SK-N-SH treated with all-trans-retinoic acid at 6 μM for 48 hours (cell line): ENCODE data around the gene ATP8A2.

Source experiments
- ATAC-seq: fragments of 200-7000 bp; cut with Tn5 transposase; 3 replicates; pipeline ENCODE4 v1.9.1; 2020; ENCODE audit warnings: mild to moderate bottlenecking, moderate library complexity
- ARNTL ChIP-seq: fragments of 450-650 bp; formaldehyde crosslinking; IDR thresholded peaks from 2 replicates; pipeline ENCODE4 v1.5.0; 2020; ENCODE audit warnings: low read depth, mild to moderate bottlenecking, moderate library complexity, borderline replicate concordance
- BACH2 ChIP-seq: fragments of 250-450 bp; sonication (Bioruptor Pico); IDR thresholded peaks from 2 replicates; pipeline ENCODE4 v1.9.0; 2021; ENCODE audit warnings: mild to moderate bottlenecking, borderline replicate concordance
- CSDC2 ChIP-seq: fragments of 250-450 bp; sonication (Bioruptor Pico); IDR thresholded peaks from 2 replicates; pipeline ENCODE4 v1.5.0; 2020; ENCODE audit warnings: mild to moderate bottlenecking, moderate library complexity
- CSRNP3 ChIP-seq: fragments of 250-450 bp; sonication (Bioruptor Pico); IDR thresholded peaks from 2 replicates; pipeline ENCODE4 v1.5.1; 2021; ENCODE audit warnings: mild to moderate bottlenecking, moderate library complexity
- GLIS3 ChIP-seq: fragments of 250-450 bp; sonication (Bioruptor Pico); IDR thresholded peaks from 2 replicates; pipeline ENCODE4 v1.5.0; 2020; ENCODE audit warnings: mild to moderate bottlenecking, moderate library complexity
- ISL1 ChIP-seq: fragments of 250-450 bp; sonication (Bioruptor Pico); IDR thresholded peaks from 2 replicates; pipeline ENCODE4 v2.1.2; 2022; ENCODE audit warnings: mild to moderate bottlenecking, moderate library complexity
- OSR1 ChIP-seq: fragments of 250-450 bp; sonication (Bioruptor Pico); IDR thresholded peaks from 2 replicates; pipeline ENCODE4 v1.8.0; 2022; ENCODE audit warnings: moderate library complexity, mild to moderate bottlenecking, inconsistent platforms
- PPARA ChIP-seq: fragments of 250-450 bp; sonication (Bioruptor Pico); IDR thresholded peaks from 2 replicates; pipeline ENCODE4 v1.5.0; 2020; ENCODE audit warnings: mild to moderate bottlenecking, borderline replicate concordance
- RARB ChIP-seq: fragments of 250-450 bp; sonication (Bioruptor Pico); IDR thresholded peaks from 2 replicates; pipeline ENCODE4 v1.8.0; 2021; ENCODE audit warnings: mild to moderate bottlenecking, moderate library complexity
- SNAI2 ChIP-seq: fragments of 250-450 bp; sonication (Bioruptor Pico); IDR thresholded peaks from 2 replicates; pipeline ENCODE4 v1.5.0; 2020; ENCODE audit warnings: mild to moderate bottlenecking, moderate library complexity
- TOX ChIP-seq: fragments of 250-450 bp; sonication (Bioruptor Pico); IDR thresholded peaks from 2 replicates; pipeline ENCODE4 v1.8.0; 2021; ENCODE audit warnings: mild to moderate bottlenecking, moderate library complexity, borderline replicate concordance
- ZC3H10 ChIP-seq: fragments of 250-450 bp; sonication (Bioruptor Pico); IDR thresholded peaks from 2 replicates; pipeline ENCODE4 v1.5.1; 2021; ENCODE audit warnings: mild to moderate bottlenecking, moderate library complexity
- ZFP30 ChIP-seq: fragments of 450-650 bp; formaldehyde crosslinking; IDR thresholded peaks from 2 replicates; pipeline ENCODE4 v1.5.0; 2022; ENCODE audit warnings: mild to moderate bottlenecking, moderate library complexity
- ZNF565 ChIP-seq: fragments of 450-650 bp; formaldehyde crosslinking; conservative IDR thresholded peaks from 2 replicates; pipeline ENCODE4 v1.5.0; 2020; ENCODE audit warnings: low read depth, mild to moderate bottlenecking, moderate library complexity
- ZNF70 ChIP-seq: fragments of 450-650 bp; formaldehyde crosslinking; IDR thresholded peaks from 2 replicates; pipeline ENCODE4 v1.5.0; 2020; ENCODE audit warnings: mild to moderate bottlenecking, moderate library complexity
- TF ChIP-seq, protein P1 (sequence below): fragments of 250-450 bp; sonication (Bioruptor Pico); IDR thresholded peaks from 2 replicates; pipeline ENCODE4 v1.8.0; 2020; ENCODE audit warnings: mild to moderate bottlenecking, moderate library complexity, borderline replicate concordance
- TF ChIP-seq, protein P2 (sequence below): fragments of 250-450 bp; sonication (Bioruptor Pico); IDR thresholded peaks from 2 replicates; pipeline ENCODE4 v1.5.1; 2020; ENCODE audit warnings: low read depth, mild to moderate bottlenecking, moderate library complexity
- TF ChIP-seq, protein P3 (sequence below): fragments of 250-450 bp; sonication (Bioruptor Pico); IDR thresholded peaks from 2 replicates; pipeline ENCODE4 v1.5.0; 2020; ENCODE audit warnings: mild to moderate bottlenecking, moderate library complexity

ATP8A2 gene

GRCh38 chr13:25391932-25392331 is 20.2 kb downstream of the ATP8A2 start:
- no peak for ATAC-seq
- TF ChIP-seq ISL1 (CRISPR knock-in tag) (no peak), CSDC2 (no peak), ZFP30 (CRISPR knock-in tag) (no peak), PPARA (CRISPR knock-in tag) (no peak), TOX (CRISPR knock-in tag) (no peak), GLIS3 (CRISPR knock-in tag) (no peak), CSRNP3 (CRISPR knock-in tag) (no peak), ZNF565 (CRISPR knock-in tag) (no peak), ZNF70 (no peak), BACH2 (CRISPR knock-in tag) (no peak), ZC3H10 (CRISPR knock-in tag) (no peak), RARB (CRISPR knock-in tag) (no peak), ARNTL (CRISPR knock-in tag) (no peak)
- TF ChIP-seq, protein P1, sequence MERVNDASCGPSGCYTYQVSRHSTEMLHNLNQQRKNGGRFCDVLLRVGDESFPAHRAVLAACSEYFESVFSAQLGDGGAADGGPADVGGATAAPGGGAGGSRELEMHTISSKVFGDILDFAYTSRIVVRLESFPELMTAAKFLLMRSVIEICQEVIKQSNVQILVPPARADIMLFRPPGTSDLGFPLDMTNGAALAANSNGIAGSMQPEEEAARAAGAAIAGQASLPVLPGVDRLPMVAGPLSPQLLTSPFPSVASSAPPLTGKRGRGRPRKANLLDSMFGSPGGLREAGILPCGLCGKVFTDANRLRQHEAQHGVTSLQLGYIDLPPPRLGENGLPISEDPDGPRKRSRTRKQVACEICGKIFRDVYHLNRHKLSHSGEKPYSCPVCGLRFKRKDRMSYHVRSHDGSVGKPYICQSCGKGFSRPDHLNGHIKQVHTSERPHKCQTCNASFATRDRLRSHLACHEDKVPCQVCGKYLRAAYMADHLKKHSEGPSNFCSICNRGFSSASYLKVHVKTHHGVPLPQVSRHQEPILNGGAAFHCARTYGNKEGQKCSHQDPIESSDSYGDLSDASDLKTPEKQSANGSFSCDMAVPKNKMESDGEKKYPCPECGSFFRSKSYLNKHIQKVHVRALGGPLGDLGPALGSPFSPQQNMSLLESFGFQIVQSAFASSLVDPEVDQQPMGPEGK (CRISPR knock-in tag): no peak
- TF ChIP-seq, protein P2, sequence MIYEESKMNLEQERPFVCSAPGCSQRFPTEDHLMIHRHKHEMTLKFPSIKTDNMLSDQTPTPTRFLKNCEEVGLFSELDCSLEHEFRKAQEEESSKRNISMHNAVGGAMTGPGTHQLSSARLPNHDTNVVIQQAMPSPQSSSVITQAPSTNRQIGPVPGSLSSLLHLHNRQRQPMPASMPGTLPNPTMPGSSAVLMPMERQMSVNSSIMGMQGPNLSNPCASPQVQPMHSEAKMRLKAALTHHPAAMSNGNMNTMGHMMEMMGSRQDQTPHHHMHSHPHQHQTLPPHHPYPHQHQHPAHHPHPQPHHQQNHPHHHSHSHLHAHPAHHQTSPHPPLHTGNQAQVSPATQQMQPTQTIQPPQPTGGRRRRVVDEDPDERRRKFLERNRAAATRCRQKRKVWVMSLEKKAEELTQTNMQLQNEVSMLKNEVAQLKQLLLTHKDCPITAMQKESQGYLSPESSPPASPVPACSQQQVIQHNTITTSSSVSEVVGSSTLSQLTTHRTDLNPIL (CRISPR knock-in tag): no peak

- no peak for TF ChIP-seq ZC3H10 (CRISPR knock-in tag)
- TF ChIP-seq, protein P3, sequence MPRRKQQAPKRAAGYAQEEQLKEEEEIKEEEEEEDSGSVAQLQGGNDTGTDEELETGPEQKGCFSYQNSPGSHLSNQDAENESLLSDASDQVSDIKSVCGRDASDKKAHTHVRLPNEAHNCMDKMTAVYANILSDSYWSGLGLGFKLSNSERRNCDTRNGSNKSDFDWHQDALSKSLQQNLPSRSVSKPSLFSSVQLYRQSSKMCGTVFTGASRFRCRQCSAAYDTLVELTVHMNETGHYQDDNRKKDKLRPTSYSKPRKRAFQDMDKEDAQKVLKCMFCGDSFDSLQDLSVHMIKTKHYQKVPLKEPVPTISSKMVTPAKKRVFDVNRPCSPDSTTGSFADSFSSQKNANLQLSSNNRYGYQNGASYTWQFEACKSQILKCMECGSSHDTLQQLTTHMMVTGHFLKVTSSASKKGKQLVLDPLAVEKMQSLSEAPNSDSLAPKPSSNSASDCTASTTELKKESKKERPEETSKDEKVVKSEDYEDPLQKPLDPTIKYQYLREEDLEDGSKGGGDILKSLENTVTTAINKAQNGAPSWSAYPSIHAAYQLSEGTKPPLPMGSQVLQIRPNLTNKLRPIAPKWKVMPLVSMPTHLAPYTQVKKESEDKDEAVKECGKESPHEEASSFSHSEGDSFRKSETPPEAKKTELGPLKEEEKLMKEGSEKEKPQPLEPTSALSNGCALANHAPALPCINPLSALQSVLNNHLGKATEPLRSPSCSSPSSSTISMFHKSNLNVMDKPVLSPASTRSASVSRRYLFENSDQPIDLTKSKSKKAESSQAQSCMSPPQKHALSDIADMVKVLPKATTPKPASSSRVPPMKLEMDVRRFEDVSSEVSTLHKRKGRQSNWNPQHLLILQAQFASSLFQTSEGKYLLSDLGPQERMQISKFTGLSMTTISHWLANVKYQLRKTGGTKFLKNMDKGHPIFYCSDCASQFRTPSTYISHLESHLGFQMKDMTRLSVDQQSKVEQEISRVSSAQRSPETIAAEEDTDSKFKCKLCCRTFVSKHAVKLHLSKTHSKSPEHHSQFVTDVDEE (CRISPR knock-in tag): no peak
- TF ChIP-seq OSR1 (CRISPR knock-in tag): no peak
- no peak for TF ChIP-seq ZNF565 (CRISPR knock-in tag)
- no peak for TF ChIP-seq ISL1 (CRISPR knock-in tag)
- no peak for TF ChIP-seq CSRNP3 (CRISPR knock-in tag)
- TF ChIP-seq ARNTL (CRISPR knock-in tag): no peak
- TF ChIP-seq, protein P1 (CRISPR knock-in tag): no peak
- no peak for TF ChIP-seq CSDC2
- no peak for TF ChIP-seq GLIS3 (CRISPR knock-in tag)
- TF ChIP-seq SNAI2 (CRISPR knock-in tag): no peak
- no peak for ATAC-seq
Observed at GRCh38 chr13:25394402-25395060, 22.8 kb downstream of the ATP8A2 start.
